ENCODE data around the gene USP24.

DNA sequence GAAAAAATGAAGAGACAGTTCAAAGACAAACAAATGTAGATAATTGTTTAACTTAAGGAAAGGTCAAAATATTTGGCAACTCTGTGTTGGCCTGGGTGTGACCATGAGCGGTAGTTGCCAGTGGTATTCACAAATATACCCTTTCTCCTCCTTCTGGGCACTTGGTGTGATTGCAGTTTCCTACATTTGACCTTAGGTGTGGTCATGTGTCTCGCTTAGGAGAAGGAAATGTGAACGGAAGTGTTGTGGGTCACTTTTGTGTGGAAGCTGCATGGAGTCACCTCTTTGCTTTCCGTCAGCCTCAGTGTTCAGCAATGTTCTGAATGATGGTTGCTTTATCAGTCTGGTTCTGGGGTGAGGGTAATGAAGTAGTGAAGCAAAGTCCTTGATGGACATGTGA is 179.3 kb downstream of the USP24 start:
- TF ChIP-seq, protein P1, sequence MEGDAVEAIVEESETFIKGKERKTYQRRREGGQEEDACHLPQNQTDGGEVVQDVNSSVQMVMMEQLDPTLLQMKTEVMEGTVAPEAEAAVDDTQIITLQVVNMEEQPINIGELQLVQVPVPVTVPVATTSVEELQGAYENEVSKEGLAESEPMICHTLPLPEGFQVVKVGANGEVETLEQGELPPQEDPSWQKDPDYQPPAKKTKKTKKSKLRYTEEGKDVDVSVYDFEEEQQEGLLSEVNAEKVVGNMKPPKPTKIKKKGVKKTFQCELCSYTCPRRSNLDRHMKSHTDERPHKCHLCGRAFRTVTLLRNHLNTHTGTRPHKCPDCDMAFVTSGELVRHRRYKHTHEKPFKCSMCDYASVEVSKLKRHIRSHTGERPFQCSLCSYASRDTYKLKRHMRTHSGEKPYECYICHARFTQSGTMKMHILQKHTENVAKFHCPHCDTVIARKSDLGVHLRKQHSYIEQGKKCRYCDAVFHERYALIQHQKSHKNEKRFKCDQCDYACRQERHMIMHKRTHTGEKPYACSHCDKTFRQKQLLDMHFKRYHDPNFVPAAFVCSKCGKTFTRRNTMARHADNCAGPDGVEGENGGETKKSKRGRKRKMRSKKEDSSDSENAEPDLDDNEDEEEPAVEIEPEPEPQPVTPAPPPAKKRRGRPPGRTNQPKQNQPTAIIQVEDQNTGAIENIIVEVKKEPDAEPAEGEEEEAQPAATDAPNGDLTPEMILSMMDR (IDR thresholded peaks at IDR 0.05), result no peak
- TF ChIP-seq POLR2A (IDR thresholded peaks at IDR 0.05), result no peak
